ENCODE data around the gene DENND1A.

The DENND1A gene

GRCh38 chr9:123441769-123442168, 488.2 kb downstream of the DENND1A start:
- TF ChIP-seq, protein P1, sequence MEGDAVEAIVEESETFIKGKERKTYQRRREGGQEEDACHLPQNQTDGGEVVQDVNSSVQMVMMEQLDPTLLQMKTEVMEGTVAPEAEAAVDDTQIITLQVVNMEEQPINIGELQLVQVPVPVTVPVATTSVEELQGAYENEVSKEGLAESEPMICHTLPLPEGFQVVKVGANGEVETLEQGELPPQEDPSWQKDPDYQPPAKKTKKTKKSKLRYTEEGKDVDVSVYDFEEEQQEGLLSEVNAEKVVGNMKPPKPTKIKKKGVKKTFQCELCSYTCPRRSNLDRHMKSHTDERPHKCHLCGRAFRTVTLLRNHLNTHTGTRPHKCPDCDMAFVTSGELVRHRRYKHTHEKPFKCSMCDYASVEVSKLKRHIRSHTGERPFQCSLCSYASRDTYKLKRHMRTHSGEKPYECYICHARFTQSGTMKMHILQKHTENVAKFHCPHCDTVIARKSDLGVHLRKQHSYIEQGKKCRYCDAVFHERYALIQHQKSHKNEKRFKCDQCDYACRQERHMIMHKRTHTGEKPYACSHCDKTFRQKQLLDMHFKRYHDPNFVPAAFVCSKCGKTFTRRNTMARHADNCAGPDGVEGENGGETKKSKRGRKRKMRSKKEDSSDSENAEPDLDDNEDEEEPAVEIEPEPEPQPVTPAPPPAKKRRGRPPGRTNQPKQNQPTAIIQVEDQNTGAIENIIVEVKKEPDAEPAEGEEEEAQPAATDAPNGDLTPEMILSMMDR (IDR thresholded peaks at IDR 0.05): no peak

- TF ChIP-seq, protein P1 (IDR thresholded peaks at IDR 0.05): no peak
These were observed 489.7 kb downstream of the DENND1A start for GRCh38 chr9:123440256-123440655.

- TF ChIP-seq, protein P1 (IDR thresholded peaks at IDR 0.05): no peak
These were observed 491.1 kb downstream of the DENND1A start for GRCh38 chr9:123438821-123439220.

DNA sequence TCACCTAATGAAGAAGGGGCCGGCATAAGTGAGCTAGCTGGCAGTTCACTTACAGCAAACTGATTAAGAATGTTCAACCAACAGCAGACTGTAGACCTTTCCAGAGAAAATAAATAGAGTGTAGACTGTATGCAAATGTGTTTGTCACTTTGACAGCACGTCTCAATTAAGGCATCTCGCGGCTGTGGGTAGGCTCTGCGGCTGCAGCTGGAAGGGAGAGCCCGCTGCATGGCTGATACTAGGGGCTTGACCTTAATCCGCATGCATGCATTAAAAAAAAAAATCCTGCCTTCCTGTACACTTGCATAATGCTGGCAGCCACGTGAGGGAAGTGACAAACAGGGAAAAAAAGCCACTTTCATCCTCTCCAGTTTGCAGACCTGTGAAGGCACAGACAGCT, 491.6 kb downstream of the DENND1A start:
- TF ChIP-seq, protein P1 (IDR thresholded peaks at IDR 0.05): no peak

DNA sequence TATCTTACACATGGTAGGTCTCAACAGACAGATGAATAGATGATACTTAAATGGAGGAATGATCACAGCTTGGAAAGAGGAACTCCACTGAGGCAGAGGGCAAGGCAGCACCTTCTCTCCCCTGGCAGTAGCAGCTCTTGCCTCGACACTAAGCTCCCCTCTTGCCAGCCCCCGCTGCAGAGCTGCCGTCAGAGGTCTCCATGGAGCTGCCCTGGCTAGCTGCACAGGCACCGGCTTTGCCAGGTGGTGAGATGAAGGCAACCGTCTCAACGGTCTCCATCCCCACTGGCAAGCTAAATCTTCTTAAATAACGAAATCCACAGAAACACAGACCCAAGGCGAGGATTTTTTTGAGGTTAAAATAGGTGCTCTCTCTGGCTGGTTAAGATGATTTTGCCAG, 492.7 kb downstream of the DENND1A start:
- TF ChIP-seq, protein P1 (IDR thresholded peaks at IDR 0.05): no peak

- TF ChIP-seq, protein P1 (IDR thresholded peaks at IDR 0.05): no peak
These were observed 494.5 kb downstream of the DENND1A start for GRCh38 chr9:123435471-123435870.

DNA sequence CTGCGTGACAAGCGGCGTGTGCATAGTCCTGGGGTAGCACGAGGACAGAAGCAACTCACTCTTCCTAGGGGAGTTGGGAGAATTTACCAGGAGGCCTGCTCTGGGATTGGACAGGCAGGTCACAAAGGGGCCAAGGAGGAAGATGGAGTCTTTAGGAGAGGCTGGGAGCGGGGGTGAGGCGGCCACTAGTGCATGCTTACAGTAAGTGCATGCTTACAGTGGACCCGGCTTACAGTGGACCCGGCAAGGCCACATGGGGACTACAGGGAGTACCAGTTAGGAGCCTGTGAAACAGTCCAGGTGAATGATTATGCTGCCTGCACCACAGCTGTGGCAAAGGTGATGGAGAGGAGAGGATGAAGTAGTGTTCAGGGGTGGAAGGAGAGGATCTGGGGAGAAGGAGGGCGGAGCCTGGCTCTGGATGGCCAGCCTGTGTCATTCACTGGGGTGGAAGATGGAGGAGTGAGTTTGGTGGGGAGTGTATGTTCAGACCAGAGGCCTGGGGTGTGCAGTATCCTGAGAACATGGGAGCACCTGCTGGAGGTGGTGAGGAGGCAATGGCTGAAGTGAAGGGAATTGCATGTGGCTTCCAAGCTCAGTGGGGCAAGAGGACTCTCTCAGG, 495.2 kb downstream of the DENND1A start:
- TF ChIP-seq, protein P1 (IDR thresholded peaks at IDR 0.05): no peak

Measured in LNCAP (cell line).